H1 (cell line): ENCODE measurements around the gene NPHP4. TPM values are rescaled to one million over a fixed set of nuclear protein-coding genes. Genes with fewer than 3 reads are reported as not detected.

Experiments used
- CTCF ChIA-PET: fragments of 300-600 bp; sonication (Branson Sonifier 250); formaldehyde crosslinking; loops from one replicate; lab custom pipeline; 2021; ENCODE audit not compliant: partially characterized antibody; lab: Charles Lee
- POLR2A ChIA-PET: fragments of 300-600 bp; sonication (Branson Sonifier 250); formaldehyde crosslinking; loops from one replicate; lab custom pipeline; 2021; ENCODE audit warnings: inconsistent platforms; ENCODE audit not compliant: partially characterized antibody; lab: Charles Lee
- DNase-seq, 2 experiments: peaks; one replicate each; pipeline versions ENCODE4 v3.0.0 to v3.0.0-alpha.2; 2010 to 2022; ENCODE audit warnings: low spot score in 2 of 2, low read depth in 1 of 2, mixed read lengths in 1 of 2
- FAIRE-seq: peaks from 2 replicates; lab custom pipeline; 2011; peaks lifted over from hg19 to GRCh38; lab: Jason Lieb, UNC
- H2AFZ ChIP-seq: 2 replicates; pipeline ENCODE4 v1.8.1; 2012; ENCODE audit warnings: low read length, inconsistent platforms
- H2AK5ac ChIP-seq: 2 replicates; pipeline ENCODE4 v1.6.1; 2013; ENCODE audit warnings: low read depth, low read length
- H2BK120ac ChIP-seq: replicated peaks from 2 replicates; pipeline ENCODE3; 2013; ENCODE audit warnings: low read depth, low read length, inconsistent platforms
- H2BK12ac ChIP-seq: 2 replicates; pipeline ENCODE4 v1.6.1; 2013; ENCODE audit warnings: low read depth, low read length
- H2BK15ac ChIP-seq: 2 replicates; pipeline ENCODE4 v1.6.1; 2013; ENCODE audit warnings: low read length
- H2BK20ac ChIP-seq: 2 replicates; pipeline ENCODE4 v1.6.1; 2013; ENCODE audit warnings: low read length
- H2BK5ac ChIP-seq: 2 replicates; pipeline ENCODE4 v1.6.1; 2013; ENCODE audit warnings: low read depth, low read length
- H3K14ac ChIP-seq: 2 replicates; pipeline ENCODE4 v1.6.1; 2013; ENCODE audit warnings: inconsistent platforms; ENCODE audit not compliant: insufficient read length
- H3K18ac ChIP-seq: 2 replicates; pipeline ENCODE4 v1.6.1; 2013; ENCODE audit warnings: low read length; ENCODE audit errors: extremely low read depth
- H3K23ac ChIP-seq: 2 replicates; pipeline ENCODE4 v1.6.1; 2013; ENCODE audit warnings: inconsistent platforms; ENCODE audit not compliant: insufficient read length
- H3K23me2 ChIP-seq: 2 replicates; pipeline ENCODE4 v1.6.1; 2013; ENCODE audit warnings: low read depth, low read length
- H3K27ac ChIP-seq: 2 replicates; pipeline ENCODE4 v1.6.1; 2011; ENCODE audit warnings: low read depth, low read length, inconsistent platforms
- H3K27me3 ChIP-seq, 4 experiments: replicated peaks in 1 of 4; 1 replicate in 1 of 4; 2 replicates in 3 of 4; pipeline versions ENCODE4 v1.6.1 to v1.8.1; 2011 to 2013; ENCODE audit warnings: low read length in 3 of 4, mild to moderate bottlenecking in 3 of 4, inconsistent platforms in 2 of 4, mixed read lengths in 2 of 4, moderate library complexity in 1 of 4; ENCODE audit not compliant: control insufficient read depth in 3 of 4, insufficient read depth in 3 of 4; ENCODE audit errors: extremely low read depth in 1 of 4
- H3K36me3 ChIP-seq, 4 experiments: 2 replicates each; pipeline versions ENCODE4 v1.6.1 to v1.8.1; 2011 to 2013; ENCODE audit warnings: mild to moderate bottlenecking in 4 of 4, low read length in 3 of 4, moderate library complexity in 2 of 4, control low read depth in 1 of 4, inconsistent platforms in 1 of 4; ENCODE audit not compliant: insufficient read depth in 4 of 4, control insufficient read depth in 2 of 4
- H3K4ac ChIP-seq: replicated peaks from 2 replicates; pipeline ENCODE3; 2013; ENCODE audit warnings: low read length, low read depth, mixed read lengths, inconsistent platforms; ENCODE audit not compliant: insufficient read length
- H3K4me1 ChIP-seq, 4 experiments: replicated peaks in 1 of 4; 1 replicate in 1 of 4; 2 replicates in 3 of 4; pipeline versions ENCODE4 v1.6.1 to v1.8.1; 2011 to 2013; ENCODE audit warnings: low read length in 3 of 4, inconsistent platforms in 2 of 4, mixed read lengths in 1 of 4; ENCODE audit not compliant: insufficient read depth in 4 of 4, control insufficient read depth in 3 of 4
- H3K4me2 ChIP-seq, 2 experiments: 2 replicates each; pipeline versions ENCODE4 v1.6.1 to v1.8.1; 2011 to 2013; ENCODE audit warnings: low read depth in 2 of 2, low read length in 2 of 2, control low read depth in 1 of 2, inconsistent platforms in 1 of 2, mild to moderate bottlenecking in 1 of 2; ENCODE audit not compliant: insufficient read depth in 1 of 2
- H3K4me3 ChIP-seq, 4 experiments: fragments of 200-600, 300-600 bp in 1 of 4; sonication (generic), shearing (Covaris generic), sonication (Bioruptor Twin) in 1 of 4; 2 replicates each; pipeline versions ENCODE4 v1.5.1 to v1.8.1; 2011 to 2016; ENCODE audit warnings: low read length in 4 of 4, low read depth in 3 of 4, control low read depth in 2 of 4, inconsistent platforms in 2 of 4, mild to moderate bottlenecking in 2 of 4, mixed read lengths in 1 of 4, moderate library complexity in 1 of 4; ENCODE audit not compliant: insufficient read depth in 2 of 4; ENCODE audit errors: extremely low read depth in 1 of 4
- H3K56ac ChIP-seq: replicated peaks from 2 replicates; pipeline ENCODE3; 2013; ENCODE audit warnings: low read depth, mild to moderate bottlenecking, mixed read lengths, low read length, inconsistent platforms; ENCODE audit not compliant: insufficient read length
- H3K79me1 ChIP-seq: 2 replicates; pipeline ENCODE4 v1.6.1; 2013; ENCODE audit warnings: low read depth, low read length, control low read depth
- H3K79me2 ChIP-seq, 2 experiments: 2 replicates each; pipeline versions ENCODE4 v1.6.1 to v1.8.1; 2012 to 2013; ENCODE audit warnings: low read length in 2 of 2, mild to moderate bottlenecking in 2 of 2, inconsistent platforms in 1 of 2; ENCODE audit not compliant: insufficient read depth in 2 of 2, control insufficient read depth in 1 of 2
- H3K9ac ChIP-seq, 4 experiments: replicated peaks in 1 of 4; 1 replicate in 1 of 4; 2 replicates in 3 of 4; pipeline versions ENCODE4 v1.6.1 to v1.8.1; 2011 to 2013; ENCODE audit warnings: low read depth in 3 of 4, low read length in 3 of 4, control low read depth in 2 of 4, mild to moderate bottlenecking in 2 of 4, moderate library complexity in 2 of 4, inconsistent platforms in 1 of 4; ENCODE audit errors: extremely low read depth in 1 of 4
- H3K9me3 ChIP-seq, 2 experiments: 2 replicates each; pipeline versions ENCODE4 v1.6.1 to v1.8.1; 2012 to 2013; ENCODE audit warnings: mild to moderate bottlenecking in 2 of 2, moderate library complexity in 2 of 2, control low read depth in 1 of 2, inconsistent platforms in 1 of 2, low read depth in 1 of 2, low read length in 1 of 2, mixed read lengths in 1 of 2; ENCODE audit not compliant: insufficient read depth in 2 of 2
- H4K20me1 ChIP-seq, 2 experiments: replicated peaks in 1 of 2; 2 replicates each; pipeline versions ENCODE3 to v1.8.1; 2011 to 2013; ENCODE audit warnings: inconsistent platforms in 2 of 2, low read length in 2 of 2, mild to moderate bottlenecking in 1 of 2; ENCODE audit not compliant: insufficient read depth in 2 of 2, control insufficient read depth in 1 of 2
- H4K5ac ChIP-seq: 2 replicates; pipeline ENCODE4 v1.6.1; 2013; ENCODE audit warnings: low read length, low read depth, mixed read lengths, inconsistent platforms; ENCODE audit not compliant: insufficient read length
- H4K8ac ChIP-seq: 2 replicates; pipeline ENCODE4 v1.8.0; 2013; ENCODE audit warnings: mild to moderate bottlenecking, moderate library complexity, low read length, inconsistent platforms; ENCODE audit not compliant: insufficient read depth; ENCODE audit errors: extremely low read depth
- H4K91ac ChIP-seq: replicated peaks from 2 replicates; pipeline ENCODE3; 2013; ENCODE audit warnings: low read length, mixed read lengths, inconsistent platforms; ENCODE audit not compliant: insufficient read length
- BCL11A ChIP-seq, 2 experiments: IDR thresholded peaks; one replicate each; pipeline ENCODE4 v1.6.1; 2011; ENCODE audit warnings: low read depth in 2 of 2, low read length in 2 of 2, mild to moderate bottlenecking in 2 of 2
- CHD1 ChIP-seq: IDR thresholded peaks from 2 replicates; pipeline ENCODE4 v1.6.1; 2012; ENCODE audit warnings: low read depth, low read length, improper control_type of control experiment
- EZH2 ChIP-seq: fragments of 200-600 bp; sonication (generic); IDR thresholded peaks from 2 replicates; pipeline ENCODE4 v1.7.1; 2012; ENCODE audit warnings: low read depth, mild to moderate bottlenecking, moderate library complexity, low read length, inconsistent platforms; ENCODE audit not compliant: severe bottlenecking
- FOSL1 ChIP-seq: IDR thresholded peaks from 2 replicates; pipeline ENCODE4 v1.6.1; 2011; ENCODE audit warnings: mild to moderate bottlenecking, low read depth, low read length, moderate library complexity; ENCODE audit not compliant: insufficient read depth
- HDAC6 ChIP-seq: IDR thresholded peaks from one replicate; pipeline ENCODE4 v1.7.1; 2012; ENCODE audit warnings: low read depth, mild to moderate bottlenecking, inconsistent platforms, low read length, moderate library complexity
- KDM1A ChIP-seq: fragments of 200-600, 300-600 bp; sonication (generic); IDR thresholded peaks from 2 replicates; pipeline ENCODE4 v1.7.1; 2016; ENCODE audit warnings: mild to moderate bottlenecking, low read length, borderline replicate concordance
- KDM4A ChIP-seq: IDR thresholded peaks from one replicate; pipeline ENCODE4 v1.7.1; 2012; ENCODE audit warnings: low read depth, mild to moderate bottlenecking, moderate library complexity, low read length, inconsistent platforms; ENCODE audit not compliant: severe bottlenecking
- MAFK ChIP-seq: IDR thresholded peaks from 2 replicates; pipeline ENCODE4 v1.6.1; 2012; ENCODE audit warnings: low read depth, mild to moderate bottlenecking, improper control_type of control experiment, low read length
- NRF1 ChIP-seq: IDR thresholded peaks from 2 replicates; pipeline ENCODE4 v1.6.1; 2011; ENCODE audit warnings: mild to moderate bottlenecking, low read depth, low read length, improper control_type of control experiment
- PHF8 ChIP-seq: fragments of 200-600 bp; sonication (generic); conservative IDR thresholded peaks from 2 replicates; pipeline ENCODE4 v1.7.1; 2012; ENCODE audit warnings: low read depth, mild to moderate bottlenecking, inconsistent platforms, low read length, moderate library complexity
- RNF2 ChIP-seq: fragments of 200-900, 300-1000 bp; sonication (generic); IDR thresholded peaks from 2 replicates; pipeline ENCODE4 v1.7.1; 2016; ENCODE audit warnings: borderline replicate concordance, low read depth, mild to moderate bottlenecking, antibody characterized with exemption, low read length; ENCODE audit not compliant: poor library complexity, severe bottlenecking; ENCODE audit errors: missing control alignments
- SIN3A ChIP-seq, 2 experiments: IDR thresholded peaks in 1 of 2; conservative IDR thresholded peaks in 1 of 2; 2 replicates each; pipeline ENCODE4 v1.6.1; 2011 to 2012; ENCODE audit warnings: low read length in 2 of 2, improper control_type of control experiment in 1 of 2, low read depth in 1 of 2, mild to moderate bottlenecking in 1 of 2
- SIRT6 ChIP-seq: IDR thresholded peaks from one replicate; pipeline ENCODE4 v1.7.1; 2012; ENCODE audit warnings: low read length, inconsistent platforms
- whole genome bisulfite sequencing, 2 experiments: shearing (Covaris generic) in 1 of 2; methylation state at CpG; one replicate each; pipeline versions ENCODE4 v1.1.6 to v1.1.7; 2013 to 2015; ENCODE audit warnings: low lambda C conversion rate in 2 of 2, mixed read lengths in 2 of 2, inconsistent platforms in 1 of 2, low coverage in 1 of 2, missing lambda C conversion rate in 1 of 2; ENCODE audit not compliant: insufficient replicate concordance in 2 of 2, insufficient coverage in 1 of 2, insufficient read length in 1 of 2; ENCODE audit errors: extremely low coverage in 1 of 2, missing lambda C conversion rate in 1 of 2; 5-methylcytosine and 5-hydroxymethylcytosine counted together
- polyA plus RNA-seq, 7 experiments: library from polyadenylated mRNA; depleted of rRNA in 3 of 7; stranded (reverse) in 5 of 7; unstranded in 2 of 7; fragments of >200 nt in 5 of 7; fragments of 200-250 nt in 2 of 7; gene quantifications; 1 replicate in 5 of 7; 2 replicates in 1 of 7; 4 replicates in 1 of 7; pipeline versions ENCODE4 v1.2.1 to v1.2.3, GENCODE V29; 2011 to 2013; ENCODE audit warnings: missing spikeins in 2 of 7, mixed read lengths in 2 of 7
- total RNA-seq: library from RNA; stranded (reverse); fragmentation: NEBNext Ultra II Directional; extraction: Animal tissue kit (Norgen Biotek cat#: 25700); gene quantifications from 2 replicates; pipeline ENCODE4 v1.2.1, GENCODE V29; 2021

NPHP4 gene
- total and polyA plus RNA-seq, 2 of the 8 experiments (the other 6 are each of a cell fraction or from before 2014, with no cell fraction given): 5.8 to 14.0 TPM

DNA sequence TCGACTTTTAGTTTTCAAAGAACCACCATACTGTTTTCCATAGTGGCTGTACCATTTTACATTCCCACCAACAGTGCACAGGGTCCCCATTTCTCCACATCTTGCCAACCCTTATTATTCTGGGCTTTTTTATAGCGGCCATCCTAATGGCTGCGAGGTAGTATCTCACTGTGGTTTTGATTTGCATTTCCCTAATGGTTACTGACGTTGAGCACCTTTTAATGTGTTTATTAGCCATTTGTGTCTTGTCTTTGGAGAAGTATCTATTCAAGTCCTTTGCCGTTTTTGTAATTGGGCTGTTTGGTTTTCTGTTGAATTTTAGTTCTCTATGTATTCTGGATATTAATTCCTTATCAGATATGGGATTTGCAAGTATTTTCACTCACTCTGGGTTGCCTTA is 31.1 kb upstream of the NPHP4 start:
- H3K27me3 ChIP-seq: no peaks in the 10 kb centered on the region
- H3K27ac ChIP-seq: no peak overlapping the region
- no peak overlapping the region for H2BK5ac ChIP-seq
- peaks cover 0 to 19% (median 7%) of the 10 kb centered on the region in 4 experiments; a peak in 5 of 7 replicates for H3K4me1 ChIP-seq
- H3K79me1 ChIP-seq: no peaks in the 10 kb centered on the region
- no peaks in the 10 kb centered on the region; a peak in 1 of 4 replicates for H3K79me2 ChIP-seq
- no peaks in the 10 kb centered on the region for H3K36me3 ChIP-seq
- WGBS, 2 experiments: 67% methylated on average over 5 of the region's 5 CpGs; no CpG with 5 or more reads in 1 of the 2 experiments
- H3K4me3 ChIP-seq: no peak overlapping the region
- no peak overlapping the region for H2AFZ ChIP-seq
- H2AK5ac ChIP-seq: no peak overlapping the region
- no peak overlapping the region for H3K23ac ChIP-seq
- H4K5ac ChIP-seq: no peak overlapping the region
- no peak overlapping the region for H3K56ac ChIP-seq
- no peak overlapping the region for H2BK15ac ChIP-seq
- no peaks in the 10 kb centered on the region for H3K9me3 ChIP-seq
- ChIA-PET CTCF (interaction anchor here (0.6 to 4.3 kb wide), 3 partner anchors 11 to 307 kb away, joined by 3 to 24 read pairs (median 4); no protein-coding TSS in a partner anchor), POLR2A (interaction anchor here (0.6 kb wide), 1 partner anchor 611 kb away, joined by 4 read pairs; no protein-coding TSS in a partner anchor)
- H3K23me2 ChIP-seq: peaks cover 5% of the 10 kb centered on the region; the same call in 1 of the 2 replicates
- DNase-seq (no peak), FAIRE-seq (no peak)
- no peak overlapping the region for H3K14ac ChIP-seq
- H3K18ac ChIP-seq: no peak overlapping the region
- H3K4ac ChIP-seq: no peak overlapping the region
- H3K9ac ChIP-seq: no peak overlapping the region
- H4K20me1 ChIP-seq: peaks cover 0 to 2% of the 10 kb centered on the region in 2 experiments
- H4K8ac ChIP-seq: no peak overlapping the region
- H4K91ac ChIP-seq: no peak overlapping the region
- no peak overlapping the region for H3K4me2 ChIP-seq
- H2BK120ac ChIP-seq: no peak overlapping the region
- H2BK12ac ChIP-seq: no peak overlapping the region
- H2BK20ac ChIP-seq: no peak overlapping the region
- TF ChIP-seq KDM4A: no peak
- no peak for TF ChIP-seq CHD1
- TF ChIP-seq MAFK: no peak
- TF ChIP-seq EZH2: no peak
- TF ChIP-seq NRF1: no peak
- TF ChIP-seq RNF2: no peak
- no peak for TF ChIP-seq KDM1A
- no peak for TF ChIP-seq BCL11A (IDR thresholded peaks at IDR 0.05; ENCODE audit: low read depth in 2 of 2, low read length in 2 of 2)
- no peak for TF ChIP-seq SIRT6
- no peak for TF ChIP-seq SIN3A (conservative IDR thresholded peaks at IDR 0.05 in 1 of 2, IDR thresholded peaks at IDR 0.05 in 1 of 2; ENCODE audit: low read depth in 1 of 2, low read length in 2 of 2)
- TF ChIP-seq PHF8: no peak
- no peak for TF ChIP-seq FOSL1
- no peak for TF ChIP-seq HDAC6
